ENCODE results near the gene ST3GAL3.

ST3GAL3 gene

DNA sequence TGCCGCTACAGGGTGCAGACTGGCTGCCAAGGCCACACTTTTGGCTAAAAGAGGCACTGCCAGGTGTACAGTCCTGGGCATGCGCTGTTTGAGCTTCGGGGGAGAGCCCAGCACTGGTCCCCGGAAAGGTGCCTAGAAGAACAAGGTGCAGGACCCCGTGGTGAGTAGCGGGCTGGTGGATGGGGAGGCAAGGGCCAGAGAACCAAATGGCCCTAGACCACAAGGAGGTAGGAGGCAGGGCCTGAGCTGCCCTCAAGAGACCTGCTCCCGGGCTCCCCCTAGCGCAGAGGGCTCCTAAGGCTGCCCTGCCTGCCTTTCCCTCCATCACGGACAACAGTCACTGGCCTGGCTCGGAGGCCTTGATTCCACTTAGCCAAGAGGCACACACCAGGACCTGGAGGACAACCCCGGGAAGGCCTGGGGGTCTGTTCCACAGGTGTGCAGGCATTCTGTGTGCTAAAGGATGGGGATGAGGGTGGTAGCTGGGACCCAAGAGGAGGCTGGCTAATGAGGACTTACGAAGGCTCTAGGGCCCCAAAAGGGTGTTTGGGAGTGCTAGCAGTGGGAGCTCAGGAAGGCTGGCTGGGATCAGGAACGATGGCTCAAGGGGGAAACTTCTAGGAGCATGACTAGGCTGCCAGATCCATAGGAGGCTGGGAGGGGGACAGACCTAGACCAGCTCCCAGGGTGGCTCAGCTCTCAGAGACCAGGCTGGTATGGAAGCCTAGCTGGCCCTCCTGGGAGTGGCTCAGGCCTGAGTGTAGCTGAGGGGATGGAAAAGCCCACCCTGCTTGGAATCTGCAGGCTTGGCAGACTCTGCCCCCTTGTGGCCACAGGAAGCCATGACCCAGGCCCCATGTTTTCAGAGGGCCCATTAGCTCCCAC lies 227.0 kb downstream of the ST3GAL3 start:
- Histone ChIP-seq H3K9ac (ENCODE audit: low read length) (peak overlapping the region; percentile 62), H3K4ac (ENCODE audit: low read depth, low read length) (no peak overlapping the region), H3K4me1 (ENCODE audit: control insufficient read depth, low read depth, low read length) (peaks cover 11% of the 10 kb centered on the region), H3K4me3 (ENCODE audit: low read length) (no peak overlapping the region), H2AK5ac (ENCODE audit: low read length) (peak overlapping the region; percentile 71), H3K27ac (ENCODE audit: low read depth, low read length) (peak overlapping the region; percentile 14), H2BK120ac (ENCODE audit: low read depth, low read length) (no peak overlapping the region), H3K27me3 (ENCODE audit: insufficient read depth, low read length, poor library complexity) (no peaks in the 10 kb centered on the region), H2BK5ac (ENCODE audit: low read length) (no peak overlapping the region), H4K5ac (ENCODE audit: low read length) (no peak overlapping the region), H3K4me2 (ENCODE audit: low read length) (peak overlapping the region; percentile 90), H3K18ac (ENCODE audit: low read length) (no peak overlapping the region), H2BK15ac (replicated peaks; ENCODE audit: low read depth) (no peak overlapping the region), H3K79me2 (ENCODE audit: control insufficient read depth, insufficient read depth, low read length) (no peaks in the 10 kb centered on the region), H3K36me3 (ENCODE audit: control insufficient read depth, insufficient read depth, low read length) (no peaks in the 10 kb centered on the region), H3K79me1 (ENCODE audit: low read length) (no peaks in the 10 kb centered on the region), H3K23ac (ENCODE audit: low read length) (peak overlapping the region; percentile 9), H3K56ac (ENCODE audit: low read length) (peak overlapping the region; percentile 85), H4K8ac (ENCODE audit: low read depth, low read length) (no peak overlapping the region)
- peak; percentile 92 for DNase-seq
- WGBS (ENCODE audit: extremely low coverage, insufficient coverage, low lambda C conversion rate), result no CpG with 5 or more reads among the region's 13 CpGs

- WGBS (ENCODE audit: extremely low coverage, insufficient coverage, low lambda C conversion rate), result no CpG with 5 or more reads among the region's 5 CpGs
- Histone ChIP-seq H3K23ac (ENCODE audit: low read length) (no peak overlapping the region), H4K5ac (ENCODE audit: low read length) (no peak overlapping the region), H3K4me1 (ENCODE audit: control insufficient read depth, low read depth, low read length) (peaks cover 8% of the 10 kb centered on the region), H3K27ac (ENCODE audit: low read depth, low read length) (no peak overlapping the region), H3K4ac (ENCODE audit: low read depth, low read length) (no peak overlapping the region), H3K18ac (ENCODE audit: low read length) (no peak overlapping the region), H3K56ac (ENCODE audit: low read length) (peak overlapping the region; percentile 69), H3K9ac (ENCODE audit: low read length) (peak overlapping the region; percentile 26), H2BK5ac (ENCODE audit: low read length) (peak overlapping the region; percentile 15), H3K4me3 (ENCODE audit: low read length) (no peak overlapping the region), H4K8ac (ENCODE audit: low read depth, low read length) (no peak overlapping the region), H3K79me2 (ENCODE audit: control insufficient read depth, insufficient read depth, low read length) (no peaks in the 10 kb centered on the region), H3K36me3 (ENCODE audit: control insufficient read depth, insufficient read depth, low read length) (no peaks in the 10 kb centered on the region), H3K4me2 (ENCODE audit: low read length) (no peak overlapping the region), H3K79me1 (ENCODE audit: low read length) (no peaks in the 10 kb centered on the region), H2AK5ac (ENCODE audit: low read length) (peak overlapping the region; percentile 62), H2BK120ac (ENCODE audit: low read depth, low read length) (no peak overlapping the region), H3K27me3 (ENCODE audit: insufficient read depth, low read length, poor library complexity) (no peaks in the 10 kb centered on the region), H2BK15ac (replicated peaks; ENCODE audit: low read depth) (no peak overlapping the region)
- no peak for DNase-seq
Observed at GRCh38 chr1:43934986-43935324, 227.6 kb downstream of the ST3GAL3 start.

DNA sequence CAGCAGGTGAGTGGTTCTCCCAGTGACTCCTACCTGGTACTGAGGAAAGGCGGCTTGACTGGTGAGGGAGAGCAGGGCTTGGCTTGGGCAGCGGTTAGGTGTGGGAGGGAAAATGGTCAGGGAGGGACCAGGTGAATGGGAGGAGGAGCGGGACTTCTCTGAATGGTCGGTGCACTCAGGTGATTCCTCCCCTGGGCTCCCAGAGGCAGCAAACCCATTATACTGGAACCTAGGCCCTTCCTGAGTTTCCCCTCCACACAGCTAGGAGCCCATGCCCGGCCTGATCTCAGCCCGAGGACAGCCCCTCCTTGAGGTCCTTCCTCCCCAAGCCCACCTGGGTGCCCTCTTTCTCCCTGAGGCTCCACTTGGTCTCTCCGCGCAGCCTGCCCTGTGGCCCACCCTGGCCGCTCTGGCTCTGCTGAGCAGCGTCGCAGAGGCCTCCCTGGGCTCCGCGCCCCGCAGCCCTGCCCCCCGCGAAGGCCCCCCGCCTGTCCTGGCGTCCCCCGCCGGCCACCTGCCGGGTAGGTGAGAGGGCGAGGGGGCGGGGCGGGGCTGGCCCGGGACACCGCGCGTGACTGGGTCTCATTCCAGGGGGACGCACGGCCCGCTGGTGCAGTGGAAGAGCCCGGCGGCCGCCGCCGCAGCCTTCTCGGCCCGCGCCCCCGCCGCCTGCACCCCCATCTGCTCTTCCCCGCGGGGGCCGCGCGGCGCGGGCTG lies 228.5 kb downstream of the ST3GAL3 start:
- Histone ChIP-seq H3K27ac (ENCODE audit: low read depth, low read length) (peak overlapping the region; percentile 8), H4K5ac (ENCODE audit: low read length) (no peak overlapping the region), H4K8ac (ENCODE audit: low read depth, low read length) (no peak overlapping the region), H3K56ac (ENCODE audit: low read length) (peak overlapping the region; percentile 91), H3K27me3 (ENCODE audit: insufficient read depth, low read length, poor library complexity) (no peaks in the 10 kb centered on the region), H3K4me1 (ENCODE audit: control insufficient read depth, low read depth, low read length) (peaks cover 8% of the 10 kb centered on the region), H2BK120ac (ENCODE audit: low read depth, low read length) (no peak overlapping the region), H3K4me3 (ENCODE audit: low read length) (peak overlapping the region; percentile 38), H3K18ac (ENCODE audit: low read length) (peak overlapping the region; percentile 33), H3K79me2 (ENCODE audit: control insufficient read depth, insufficient read depth, low read length) (no peaks in the 10 kb centered on the region), H2AK5ac (ENCODE audit: low read length) (no peak overlapping the region), H3K4ac (ENCODE audit: low read depth, low read length) (no peak overlapping the region), H2BK5ac (ENCODE audit: low read length) (no peak overlapping the region), H3K23ac (ENCODE audit: low read length) (no peak overlapping the region), H3K9ac (ENCODE audit: low read length) (peak overlapping the region; percentile 82), H2BK15ac (replicated peaks; ENCODE audit: low read depth) (no peak overlapping the region), H3K4me2 (ENCODE audit: low read length) (peak overlapping the region; percentile 79), H3K79me1 (ENCODE audit: low read length) (no peaks in the 10 kb centered on the region), H3K36me3 (ENCODE audit: control insufficient read depth, insufficient read depth, low read length) (no peaks in the 10 kb centered on the region)
- DNase-seq, result peak; percentile 67
- WGBS (ENCODE audit: extremely low coverage, insufficient coverage, low lambda C conversion rate), result no CpG with 5 or more reads among the region's 48 CpGs

GRCh38 chr1:43936431-43937151 lies 229.3 kb downstream of the ST3GAL3 start:
- Histone ChIP-seq H3K4me3 (ENCODE audit: low read length) (peak overlapping the region; percentile 38), H3K4me2 (ENCODE audit: low read length) (peak overlapping the region; percentile 79), H3K56ac (ENCODE audit: low read length) (peak overlapping the region; percentile 91), H4K8ac (ENCODE audit: low read depth, low read length) (no peak overlapping the region), H3K23ac (ENCODE audit: low read length) (peak overlapping the region; percentile 76), H3K18ac (ENCODE audit: low read length) (peak overlapping the region; percentile 33), H3K4ac (ENCODE audit: low read depth, low read length) (no peak overlapping the region), H2AK5ac (ENCODE audit: low read length) (no peak overlapping the region), H3K27ac (ENCODE audit: low read depth, low read length) (peak overlapping the region; percentile 8), H2BK15ac (replicated peaks; ENCODE audit: low read depth) (no peak overlapping the region), H2BK120ac (ENCODE audit: low read depth, low read length) (no peak overlapping the region), H2BK5ac (ENCODE audit: low read length) (no peak overlapping the region), H3K79me2 (ENCODE audit: control insufficient read depth, insufficient read depth, low read length) (no peaks in the 10 kb centered on the region), H3K27me3 (ENCODE audit: insufficient read depth, low read length, poor library complexity) (no peaks in the 10 kb centered on the region), H3K9ac (ENCODE audit: low read length) (peak overlapping the region; percentile 82), H4K5ac (ENCODE audit: low read length) (no peak overlapping the region), H3K79me1 (ENCODE audit: low read length) (no peaks in the 10 kb centered on the region), H3K4me1 (ENCODE audit: control insufficient read depth, low read depth, low read length) (peaks cover 8% of the 10 kb centered on the region), H3K36me3 (ENCODE audit: control insufficient read depth, insufficient read depth, low read length) (no peaks in the 10 kb centered on the region)
- no CpG with 5 or more reads among the region's 56 CpGs for WGBS (ENCODE audit: extremely low coverage, insufficient coverage, low lambda C conversion rate)
- peak; percentile 88 for DNase-seq

DNA sequence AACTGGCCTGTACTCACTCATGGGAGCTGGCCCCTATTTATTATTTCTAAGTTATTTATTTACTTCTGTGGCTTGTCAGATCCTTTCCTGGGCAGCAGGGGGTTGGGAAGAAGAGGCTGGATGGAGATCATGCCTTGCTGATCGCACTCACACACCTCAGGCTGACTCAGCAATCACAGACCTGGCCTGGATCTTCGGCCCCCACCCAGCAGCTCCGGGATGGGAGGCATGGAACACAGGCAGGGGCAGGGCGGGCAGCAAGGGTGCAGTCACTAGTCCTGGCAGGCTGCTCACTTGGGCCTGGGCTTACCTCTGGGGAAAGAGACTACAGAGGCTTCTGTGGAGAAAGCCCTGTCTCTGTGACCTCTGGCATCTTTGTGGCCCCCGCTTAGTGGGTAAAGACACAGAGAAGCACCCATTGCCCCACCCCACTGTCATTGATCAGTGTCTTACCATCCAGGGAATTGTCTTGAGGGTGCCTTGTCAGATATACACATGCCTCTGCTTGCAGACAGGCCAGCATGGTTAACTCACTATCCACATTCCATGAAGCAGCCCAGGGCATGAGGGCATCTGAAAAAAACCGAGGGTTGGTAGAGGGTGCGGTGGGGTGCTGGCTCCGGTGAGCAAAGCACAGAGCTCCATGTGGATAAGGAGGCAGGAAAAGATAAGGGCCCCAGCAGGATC lies 230.0 kb downstream of the ST3GAL3 start:
- WGBS (ENCODE audit: extremely low coverage, insufficient coverage, low lambda C conversion rate), result no CpG with 5 or more reads among the region's 8 CpGs
- Histone ChIP-seq H4K5ac (ENCODE audit: low read length) (no peak overlapping the region), H2BK15ac (replicated peaks; ENCODE audit: low read depth) (no peak overlapping the region), H3K9ac (ENCODE audit: low read length) (no peak overlapping the region), H3K79me2 (ENCODE audit: control insufficient read depth, insufficient read depth, low read length) (no peaks in the 10 kb centered on the region), H2BK5ac (ENCODE audit: low read length) (no peak overlapping the region), H3K27me3 (ENCODE audit: insufficient read depth, low read length, poor library complexity) (no peaks in the 10 kb centered on the region), H3K56ac (ENCODE audit: low read length) (no peak overlapping the region), H3K23ac (ENCODE audit: low read length) (no peak overlapping the region), H2AK5ac (ENCODE audit: low read length) (no peak overlapping the region), H3K79me1 (ENCODE audit: low read length) (no peaks in the 10 kb centered on the region), H3K18ac (ENCODE audit: low read length) (no peak overlapping the region), H3K4me1 (ENCODE audit: control insufficient read depth, low read depth, low read length) (peaks cover 8% of the 10 kb centered on the region), H2BK120ac (ENCODE audit: low read depth, low read length) (no peak overlapping the region), H4K8ac (ENCODE audit: low read depth, low read length) (no peak overlapping the region), H3K4ac (ENCODE audit: low read depth, low read length) (no peak overlapping the region), H3K4me2 (ENCODE audit: low read length) (no peak overlapping the region), H3K27ac (ENCODE audit: low read depth, low read length) (no peak overlapping the region), H3K4me3 (ENCODE audit: low read length) (no peak overlapping the region), H3K36me3 (ENCODE audit: control insufficient read depth, insufficient read depth, low read length) (no peaks in the 10 kb centered on the region)
- DNase-seq, result no peak
